DMS53 treated with DMSO at 0.1 percent for 48 hours (cell line): ENCODE measurements around the gene NCAPD3.
A peak's percentile ranks its signal among the peaks of the same experiment; 100 is the strongest.
"Not testable (repeated sequence)": the region's sequence is repeated elsewhere in the genome, so short reads cannot be mapped to it uniquely, and the experiment has no call there.

ENCODE experiments used
- DNase-seq: peaks from one replicate; lab custom pipeline; 2025; ENCODE audit not compliant: unreplicated experiment; lab: John Stamatoyannopoulos, UW

Gene NCAPD3

GRCh38 chr11:134223836-134224709, at the start of gene NCAPD3, which contains the start of gene VPS26B:
NCAPD3 (minus strand) TSS chr11:134223967; CDS start chr11:134223926, 41 bp downstream.
VPS26B (plus strand) TSS chr11:134224671; CDS start chr11:134225123, 452 bp downstream.
- peak; percentile 88 for DNase-seq

- DNase-seq = no peak
These were observed 49.5 kb upstream of the NCAPD3 start for GRCh38 chr11:134273317-134273712.

GRCh38 chr11:134272381-134273316, 48.9 kb upstream of the NCAPD3 start:
- DNase-seq = no peak

- no peak for DNase-seq
These were observed 48.2 kb upstream of the NCAPD3 start for GRCh38 chr11:134271978-134272377.

- no peak for DNase-seq
These were observed 46.5 kb upstream of the NCAPD3 start for GRCh38 chr11:134270250-134270714.

- no peak for DNase-seq
These were observed 44.2 kb upstream of the NCAPD3 start for GRCh38 chr11:134267966-134268365.

- DNase-seq = no peak
These were observed 43.7 kb upstream of the NCAPD3 start for GRCh38 chr11:134267461-134267860.

GRCh38 chr11:134266841-134267251, 43.1 kb upstream of the NCAPD3 start:
- DNase-seq = no peak

- no peak for DNase-seq
These were observed 42.7 kb upstream of the NCAPD3 start for GRCh38 chr11:134266440-134266839.

GRCh38 chr11:134264966-134265764, 41.4 kb upstream of the NCAPD3 start:
- no peak for DNase-seq

- DNase-seq = peak; percentile 18
These were observed 38.1 kb upstream of the NCAPD3 start for GRCh38 chr11:134261626-134262488.

GRCh38 chr11:134260983-134261382, 37.2 kb upstream of the NCAPD3 start:
- no peak for DNase-seq

- DNase-seq = no peak
These were observed 36.7 kb upstream of the NCAPD3 start for GRCh38 chr11:134260503-134260902.

- DNase-seq = no peak
These were observed 34.8 kb upstream of the NCAPD3 start for GRCh38 chr11:134258577-134258976.

GRCh38 chr11:134257101-134257500, 33.3 kb upstream of the NCAPD3 start:
- DNase-seq = no peak

- DNase-seq = not testable (repeated sequence)
These were observed 31.4 kb upstream of the NCAPD3 start for GRCh38 chr11:134255184-134255561.

- no peak for DNase-seq
These were observed 30.8 kb upstream of the NCAPD3 start for GRCh38 chr11:134254433-134255183.

GRCh38 chr11:134253188-134253993, 29.6 kb upstream of the NCAPD3 start, which contains the start of the genes ACAD8 and THYN1:
ACAD8 (plus strand) TSS chr11:134253568; CDS start chr11:134253601, 33 bp downstream.
THYN1 (minus strand) TSS chr11:134253352; CDS start chr11:134252882, 470 bp downstream.
- peak; percentile 93 for DNase-seq
